Stimulated activated CD4-positive, alpha-beta T cell treated with anti-CD3 and anti-CD28 coated beads, Interleukin-15, amount 100 ng/mL, for 1 hour (primary cell): ENCODE measurements around the gene NPHP3.

ENCODE experiments used
- DNase-seq, 2 donors: peaks; one replicate each; pipeline ENCODE4 v3.0.0-alpha.2; 2020; ENCODE audit warnings: low read depth in 1 of 2, low spot score in 1 of 2

The NPHP3 gene

DNA sequence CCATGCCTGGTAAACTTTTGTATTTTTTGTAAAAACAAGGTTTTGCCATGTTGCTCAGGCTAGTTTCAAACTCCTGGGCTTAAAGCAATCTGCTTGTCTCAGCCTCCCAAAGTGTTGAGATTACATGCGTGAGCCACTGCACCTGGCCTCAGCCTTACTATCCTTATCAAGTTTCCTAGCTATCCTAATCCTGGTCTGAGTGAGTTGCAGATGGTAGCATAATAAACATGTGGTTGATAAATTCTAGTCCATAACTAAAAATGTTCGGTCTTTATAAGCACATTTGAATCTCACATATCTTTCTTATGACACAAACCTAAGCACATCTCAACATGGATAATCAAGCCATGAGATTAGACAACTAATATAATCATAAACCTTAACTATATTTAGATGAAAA is 18.5 kb downstream of the NPHP3 start:
- DNase-seq, result no peak

DNA sequence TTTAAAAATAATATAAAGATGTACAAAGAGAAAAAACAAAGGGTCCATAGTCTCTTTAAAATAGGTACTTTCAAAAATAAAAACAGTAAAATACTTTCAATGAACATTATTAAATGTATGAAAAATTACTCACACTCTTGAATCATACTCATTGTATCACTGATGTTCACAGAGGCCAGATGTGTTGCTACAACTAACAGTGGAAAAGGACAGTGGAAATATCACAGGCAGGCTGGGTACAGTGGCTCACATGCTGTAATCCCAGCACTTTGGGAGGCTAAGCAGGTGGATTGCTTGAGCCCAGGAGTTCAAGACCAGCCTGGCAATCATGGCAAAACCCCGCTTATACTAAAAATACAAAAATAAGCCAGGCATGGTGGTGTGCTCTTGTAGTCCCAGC is 26.8 kb downstream of the NPHP3 start:
- DNase-seq, result no peak

DNA sequence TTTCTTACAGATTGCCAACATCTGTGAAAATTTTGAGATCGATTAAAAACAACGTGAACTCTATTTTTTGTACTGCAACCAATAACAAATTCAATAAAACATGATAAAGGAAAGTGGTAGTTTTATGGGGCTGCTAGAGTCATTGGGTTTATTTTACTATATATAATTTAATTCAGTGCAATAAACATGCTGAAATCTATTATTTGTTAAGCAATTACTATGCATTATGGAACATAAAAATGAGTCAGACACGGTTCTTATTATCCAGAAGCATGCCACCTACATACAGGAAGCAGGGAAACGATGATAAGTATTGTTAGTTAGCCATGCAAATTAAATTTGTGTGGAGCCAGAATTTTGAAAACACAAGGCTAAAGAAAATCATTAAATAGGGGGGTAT is 27.2 kb downstream of the NPHP3 start:
- no peak for DNase-seq

DNA sequence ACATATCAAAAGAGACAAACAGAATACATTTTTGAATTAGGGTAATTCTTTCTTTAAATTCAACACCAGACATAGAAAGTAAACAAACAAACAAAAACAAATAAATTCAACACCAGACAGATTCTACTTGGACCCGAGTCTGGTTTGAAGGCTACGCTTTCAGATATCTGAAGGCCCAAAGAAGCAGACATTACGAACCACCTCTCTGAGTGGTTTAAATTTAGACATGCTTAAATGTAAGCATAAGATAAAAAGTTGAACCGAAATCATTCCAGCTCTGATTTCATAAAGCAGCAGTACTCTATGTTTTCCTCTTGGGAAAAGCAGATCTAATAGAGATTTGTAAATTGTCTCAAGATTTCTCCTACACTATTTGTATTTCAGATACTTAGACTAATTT is 32.2 kb downstream of the NPHP3 start:
- DNase-seq, result no peak

DNA sequence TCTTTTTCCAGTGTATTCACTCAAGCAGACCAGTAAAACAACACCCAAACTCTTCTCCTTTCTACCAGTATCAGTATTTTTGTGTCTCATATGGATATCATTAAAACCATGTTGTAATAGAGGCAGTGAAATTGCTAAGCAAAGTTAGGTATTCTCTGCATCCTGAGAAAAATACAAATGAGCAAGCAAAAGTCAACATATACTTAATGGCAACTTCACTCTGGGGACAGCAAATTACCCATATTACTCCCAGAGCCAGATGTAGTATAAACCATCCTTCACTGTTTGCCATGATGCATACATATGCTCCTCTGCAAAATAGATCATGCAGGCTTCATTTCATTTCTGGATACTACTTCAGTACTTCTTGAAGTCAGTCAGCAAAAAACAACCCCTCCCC is 40.0 kb downstream of the NPHP3 start:
- no peak for DNase-seq

DNA sequence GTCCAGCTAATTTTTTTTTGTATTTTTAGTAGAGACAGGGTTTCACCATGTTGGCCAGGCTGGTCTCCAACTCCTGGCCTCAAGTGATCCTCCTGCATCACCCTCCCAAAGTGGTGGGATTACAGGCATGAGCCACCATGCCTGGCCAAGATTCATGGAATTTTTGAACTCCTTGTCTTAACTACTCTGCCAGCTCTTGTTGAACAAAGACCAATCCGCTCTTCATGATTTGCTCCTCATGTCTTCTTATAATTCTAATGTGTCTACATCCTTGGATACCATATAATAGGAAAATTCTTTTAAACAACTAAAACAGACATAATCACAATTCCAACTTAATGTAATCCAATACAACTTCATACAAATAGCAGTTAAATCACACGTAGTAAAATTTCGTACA is 40.8 kb downstream of the NPHP3 start:
- no peak for DNase-seq

DNA sequence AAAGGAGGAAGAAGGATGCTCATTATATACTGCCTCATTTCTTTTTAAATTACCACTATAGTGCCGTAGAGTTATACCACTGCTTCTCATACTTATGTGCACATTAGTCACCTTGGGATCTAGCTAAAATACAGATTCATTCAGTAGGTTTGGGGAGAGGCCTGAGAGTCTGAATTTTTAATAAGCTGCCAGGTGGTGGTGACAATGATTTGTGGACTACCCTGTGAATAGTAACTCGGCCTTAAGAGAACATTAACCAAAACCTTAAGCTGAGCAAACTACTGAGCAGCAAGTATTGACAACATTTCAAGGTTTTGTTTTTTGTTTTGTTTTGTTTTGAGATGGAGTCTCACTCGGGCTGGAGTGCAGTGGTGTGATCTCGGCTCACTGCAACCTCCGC is 42.3 kb downstream of the NPHP3 start:
- DNase-seq, result no peak

DNA sequence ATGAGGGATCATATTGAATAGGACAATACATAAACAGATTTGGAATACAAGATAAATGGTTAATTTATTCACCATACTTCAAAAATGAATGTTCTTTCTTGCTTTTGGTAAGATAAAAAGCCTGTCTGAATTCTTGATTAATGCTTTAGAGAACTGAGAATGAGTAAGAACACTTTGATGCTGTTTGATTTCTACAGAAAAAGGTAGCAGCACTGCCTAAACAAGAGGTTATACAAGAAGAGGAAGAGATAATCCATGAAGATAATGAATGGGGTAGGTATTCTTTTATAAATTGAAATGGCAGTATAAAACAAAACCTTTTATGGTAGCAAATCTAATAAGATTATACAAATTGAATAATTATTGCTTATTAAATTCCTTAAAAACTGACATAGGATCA is 46.8 kb downstream of the NPHP3 start:
- no peak for DNase-seq

DNA sequence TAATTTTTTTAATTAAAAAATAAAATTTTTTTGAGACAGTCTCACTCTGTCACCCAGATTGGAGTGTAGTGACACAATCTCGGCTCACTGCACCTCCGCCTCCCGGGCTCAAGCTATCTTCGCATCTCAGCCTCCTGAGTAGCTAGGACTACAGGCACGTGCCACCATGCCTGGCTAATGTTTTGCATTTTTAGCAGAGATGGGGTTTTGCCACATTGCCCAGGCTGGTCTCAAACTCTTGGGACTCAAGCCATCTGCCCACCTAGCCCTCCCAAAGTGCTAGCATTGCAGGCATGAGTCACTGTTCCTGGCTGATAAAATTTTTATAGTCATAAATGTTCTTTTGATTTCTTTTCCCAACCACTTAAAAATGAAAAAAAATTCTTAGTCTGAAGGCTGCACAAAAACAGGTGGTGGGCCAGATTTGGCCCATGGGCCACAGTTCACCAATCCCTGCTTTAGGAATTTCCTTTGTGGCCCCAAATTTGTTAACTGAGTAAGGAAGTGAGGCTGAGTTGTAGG is 52.9 kb downstream of the NPHP3 start:
- DNase-seq, result no peak

DNA sequence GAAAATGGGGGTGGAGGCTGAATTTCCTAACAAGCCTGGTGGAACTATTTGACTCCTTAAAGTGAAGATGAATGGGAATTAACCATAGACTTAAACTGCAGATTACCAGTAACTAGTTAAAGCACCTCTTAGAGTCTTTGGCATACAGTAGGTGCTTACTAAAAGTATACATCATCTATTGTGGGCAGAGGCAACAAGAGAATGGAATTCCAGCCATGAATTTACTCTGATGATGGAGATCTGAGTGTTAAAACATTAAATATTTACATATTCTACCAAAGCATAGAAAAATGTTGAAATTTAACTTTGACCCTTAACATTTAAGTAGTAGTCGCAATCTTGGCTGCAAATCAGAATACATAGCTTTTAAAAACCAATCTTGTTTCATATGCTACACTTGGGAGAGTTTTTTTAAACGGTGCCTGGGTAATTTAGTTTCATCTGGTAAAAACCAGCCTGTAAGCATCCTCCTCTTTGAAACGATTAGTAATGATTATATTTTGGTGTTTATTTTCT is 56.9 kb downstream of the NPHP3 start:
- DNase-seq, result no peak

DNA sequence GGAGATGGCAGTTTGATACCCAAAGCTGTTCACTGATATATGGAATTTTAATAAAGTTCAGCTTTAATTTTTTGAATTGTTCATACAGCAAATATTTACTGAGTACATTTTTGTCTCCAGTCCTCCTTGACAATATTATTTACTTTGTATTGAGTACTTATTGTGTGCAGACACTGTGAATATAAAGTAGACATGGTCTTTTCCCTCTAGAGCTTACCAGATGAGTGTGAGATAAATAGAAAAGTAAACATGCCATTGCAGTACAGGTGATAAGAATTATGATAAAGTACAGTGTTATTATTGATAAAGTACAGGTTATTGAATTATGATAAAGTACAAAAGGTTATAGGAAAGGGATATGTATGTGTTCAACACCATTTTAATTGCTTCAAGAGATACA is 60.0 kb downstream of the NPHP3 start:
- no peak for DNase-seq

DNA sequence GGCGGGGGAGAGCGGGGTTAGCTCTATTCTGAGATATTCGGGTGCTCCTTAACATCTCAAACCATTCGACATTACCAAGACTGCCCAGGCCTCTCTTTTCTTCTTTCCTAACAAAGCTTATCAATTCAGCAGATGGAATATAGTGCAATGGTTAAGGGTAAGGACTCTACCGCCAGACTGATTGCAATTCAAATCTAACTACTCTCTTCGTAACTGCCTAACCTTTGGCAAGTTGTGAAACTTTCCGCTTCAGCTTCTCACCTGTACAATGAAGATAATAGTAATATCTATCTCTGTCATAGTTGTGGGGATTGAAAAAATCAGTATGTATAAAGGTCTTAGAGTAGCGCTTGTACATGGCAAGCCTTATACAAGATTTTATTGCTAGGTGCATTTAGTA is 61.1 kb downstream of the NPHP3 start:
- DNase-seq, result no peak

DNA sequence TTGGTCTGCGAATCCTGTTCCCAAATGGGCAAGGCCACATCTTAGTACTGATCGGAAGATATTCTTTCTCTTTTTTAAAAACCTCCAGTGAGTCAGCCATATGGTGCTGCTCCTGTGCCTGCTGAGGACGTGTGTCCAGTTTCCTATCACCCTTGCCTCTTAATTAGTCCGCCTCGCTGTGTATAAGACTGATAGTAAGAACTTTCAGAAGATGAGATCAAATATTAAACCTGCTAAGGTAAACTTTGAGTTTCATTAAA is 61.5 kb downstream of the NPHP3 start:
- no peak for DNase-seq

DNA sequence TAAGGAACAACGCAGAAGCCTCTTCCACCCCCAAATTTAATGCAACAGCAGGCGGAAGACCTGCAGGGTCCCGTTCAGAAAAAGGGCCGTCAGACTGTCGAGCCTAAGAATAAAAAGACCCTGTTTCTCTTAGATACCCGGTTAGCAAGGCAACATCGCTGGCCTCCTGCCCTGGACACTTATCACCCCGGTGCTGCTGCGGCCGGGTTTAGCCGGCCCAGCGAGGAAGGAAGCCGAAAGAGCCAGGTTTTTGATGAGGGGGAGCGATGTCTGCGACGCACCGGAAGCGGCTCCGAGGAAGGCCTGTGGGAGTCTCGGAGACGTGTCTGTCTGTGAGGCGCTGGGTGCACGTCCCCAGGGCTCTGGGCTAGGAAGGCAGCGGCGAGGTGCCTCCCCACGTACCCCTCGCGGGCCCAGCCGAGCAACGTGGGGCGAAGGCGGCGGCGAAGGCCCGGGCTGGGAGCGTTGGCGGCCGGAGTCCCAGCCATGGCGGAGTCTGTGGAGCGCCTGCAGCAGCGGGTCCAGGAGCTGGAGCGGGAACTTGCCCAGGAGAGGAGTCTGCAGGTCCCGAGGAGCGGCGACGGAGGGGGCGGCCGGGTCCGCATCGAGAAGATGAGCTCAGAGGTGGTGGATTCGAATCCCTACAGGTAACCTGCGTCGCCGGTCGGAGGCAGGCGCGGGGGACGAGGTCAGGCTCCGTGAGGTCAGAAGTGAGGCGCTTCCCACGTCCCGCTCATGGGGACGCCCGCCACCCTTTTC is 62.0 kb downstream of the NPHP3 start, which contains the start of gene UBA5:
Gene UBA5, plus strand, starts transcription at position 278 of the 759 bp plus-strand sequence. Its CDS starts 209 bp downstream, at position 487.
- DNase-seq, result peak; percentile 44 to 55

DNA sequence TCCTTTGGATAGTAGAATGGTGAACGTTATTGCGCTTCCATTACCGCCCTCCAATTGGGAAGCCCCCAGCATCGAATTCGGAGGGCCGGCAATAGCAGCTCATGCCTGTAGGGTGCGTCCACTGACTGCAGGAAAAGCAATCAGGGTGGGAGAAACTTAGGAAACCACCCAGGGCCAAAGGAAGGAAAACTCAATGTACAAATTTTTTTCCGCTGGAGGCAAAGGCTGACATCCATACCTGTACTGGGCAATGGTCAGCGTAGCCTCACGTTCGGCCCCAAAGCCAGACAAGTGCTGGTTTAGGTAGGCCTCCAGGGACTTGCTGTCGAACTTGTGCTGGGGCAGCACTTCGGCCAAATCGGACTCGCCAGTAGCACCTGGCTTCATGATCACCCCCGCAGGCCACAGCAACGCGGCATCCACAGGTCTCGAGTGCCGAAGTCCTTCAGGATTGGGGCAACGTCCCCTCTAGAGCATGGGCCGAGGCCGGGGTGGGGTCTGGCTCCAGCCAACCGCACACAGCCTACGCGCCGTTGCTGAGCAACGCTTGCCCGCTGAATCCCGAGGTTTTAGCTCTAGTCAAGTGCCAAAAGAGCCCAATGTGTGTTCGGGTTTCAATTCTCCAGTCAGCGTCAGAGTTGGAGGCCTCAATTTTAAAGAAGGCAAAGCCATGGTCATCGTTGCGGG is 62.7 kb downstream of the NPHP3 start, which contains the start of gene ACAD11:
Gene ACAD11, minus strand, starts transcription at position 445 of the 687 bp plus-strand sequence. Its CDS starts 58 bp downstream, at position 387.
- peak in 1 of 2 donors; percentile 3 for DNase-seq

DNA sequence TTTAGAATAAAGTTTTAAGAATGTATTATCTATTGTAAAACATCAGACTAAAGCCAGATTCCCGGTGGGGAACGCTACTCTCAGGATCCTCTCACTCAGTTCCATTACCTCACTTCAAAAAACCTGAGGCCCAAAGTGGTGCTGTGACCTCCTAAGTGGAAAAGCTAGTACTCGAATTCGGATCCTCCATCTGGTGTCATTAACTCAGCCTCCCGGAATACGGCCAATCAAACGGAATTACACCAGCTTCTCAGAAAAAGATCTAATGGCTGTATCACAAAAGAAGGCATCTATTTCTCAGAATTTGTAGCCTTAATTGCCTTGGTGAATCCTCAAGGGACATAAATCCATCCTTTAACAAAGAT is 63.2 kb downstream of the NPHP3 start:
- no peak for DNase-seq

DNA sequence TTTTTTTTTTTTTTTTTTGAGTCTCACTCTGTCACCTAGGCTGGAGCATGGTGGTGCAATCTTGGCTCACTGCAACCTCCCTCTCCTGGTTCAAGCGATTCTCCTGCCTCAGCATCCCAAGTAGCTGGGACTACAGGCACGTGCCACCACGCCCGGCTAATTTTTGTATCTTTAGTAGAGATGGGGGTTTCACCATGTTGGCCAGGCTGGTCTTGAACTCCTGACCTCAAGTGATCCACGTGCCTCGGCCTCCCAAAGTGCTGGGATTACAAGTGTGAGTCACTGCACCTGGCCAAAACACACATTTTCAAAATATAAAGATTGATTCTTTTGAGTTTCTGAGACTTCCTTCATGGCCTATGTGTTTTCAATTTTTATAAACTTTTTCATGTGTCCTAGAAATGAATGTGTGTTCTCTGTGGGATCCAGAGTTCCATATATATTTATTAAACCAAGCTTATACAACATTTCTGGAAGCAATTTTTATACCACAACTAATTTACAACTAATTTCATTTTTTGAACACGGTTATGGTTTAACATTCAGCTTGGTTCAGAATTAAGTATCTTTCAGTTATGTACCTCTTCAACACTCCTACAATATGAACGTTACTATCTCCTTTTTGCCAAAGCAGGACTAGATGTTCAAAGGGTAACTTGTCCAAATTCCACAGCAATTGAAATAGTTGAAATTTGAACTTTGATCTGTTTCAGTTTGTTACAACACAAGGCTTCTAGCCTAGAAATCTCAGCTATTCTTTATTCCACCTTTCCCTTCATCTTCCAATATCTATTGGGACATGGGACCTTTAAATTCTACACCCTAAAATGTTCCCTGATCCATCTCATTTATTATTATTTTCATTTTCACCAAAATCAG is 64.1 kb downstream of the NPHP3 start:
- DNase-seq, result no peak

DNA sequence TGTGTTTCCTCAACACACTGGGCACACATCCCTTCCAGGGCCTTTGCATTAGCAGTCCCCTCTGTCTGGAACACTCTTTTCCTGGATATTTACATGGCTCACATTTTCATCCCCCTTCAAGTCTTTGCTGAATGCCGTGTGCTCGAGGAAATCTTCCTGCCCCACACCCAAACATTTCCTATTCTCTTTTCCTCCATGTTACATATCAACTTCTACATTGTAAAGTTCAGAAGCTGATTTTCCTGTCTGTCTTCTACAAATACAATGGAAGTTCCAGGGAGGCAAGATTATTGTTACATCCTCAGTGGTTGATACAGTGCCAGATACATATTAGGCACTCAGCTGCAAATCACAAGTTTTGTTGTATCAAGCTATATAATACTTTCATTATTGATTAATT is 66.7 kb downstream of the NPHP3 start:
- DNase-seq, result no peak

DNA sequence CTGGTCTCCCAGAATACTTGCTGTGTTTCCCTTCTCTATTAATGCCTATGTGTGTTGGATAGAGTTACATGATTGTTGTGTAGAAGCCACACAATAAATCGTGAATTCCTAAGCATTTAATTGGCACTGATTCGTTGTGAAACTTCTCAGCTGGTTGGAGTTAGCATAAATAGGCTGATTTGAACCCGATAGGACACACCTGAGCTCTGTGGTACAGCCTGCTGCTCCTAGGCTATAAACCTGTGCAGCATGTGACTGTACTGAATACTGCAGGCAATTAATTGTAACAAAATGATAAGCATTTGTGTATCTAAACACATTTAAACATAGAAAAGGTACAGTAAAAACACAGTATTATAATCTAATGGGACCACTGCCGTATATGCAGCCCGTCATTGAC is 67.5 kb downstream of the NPHP3 start:
- no peak for DNase-seq

DNA sequence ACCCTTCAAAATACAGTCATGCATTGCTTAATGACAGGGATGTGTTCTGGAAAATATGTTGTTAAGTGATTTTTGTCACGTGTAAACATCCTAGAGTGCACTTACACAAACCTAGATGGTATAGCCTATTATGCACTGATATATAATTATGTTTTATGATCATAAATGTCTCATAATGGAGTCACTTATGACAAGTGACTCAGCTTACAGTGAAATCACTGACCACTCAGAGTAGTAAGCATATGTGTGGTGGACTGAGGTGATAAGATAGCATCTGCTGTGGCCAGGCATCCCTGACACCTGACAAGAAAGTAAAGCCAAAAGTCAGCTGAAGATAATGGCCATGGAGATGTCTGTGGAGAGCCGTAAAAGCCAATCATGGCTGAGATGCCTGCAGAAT is 68.0 kb downstream of the NPHP3 start:
- no peak for DNase-seq

DNA sequence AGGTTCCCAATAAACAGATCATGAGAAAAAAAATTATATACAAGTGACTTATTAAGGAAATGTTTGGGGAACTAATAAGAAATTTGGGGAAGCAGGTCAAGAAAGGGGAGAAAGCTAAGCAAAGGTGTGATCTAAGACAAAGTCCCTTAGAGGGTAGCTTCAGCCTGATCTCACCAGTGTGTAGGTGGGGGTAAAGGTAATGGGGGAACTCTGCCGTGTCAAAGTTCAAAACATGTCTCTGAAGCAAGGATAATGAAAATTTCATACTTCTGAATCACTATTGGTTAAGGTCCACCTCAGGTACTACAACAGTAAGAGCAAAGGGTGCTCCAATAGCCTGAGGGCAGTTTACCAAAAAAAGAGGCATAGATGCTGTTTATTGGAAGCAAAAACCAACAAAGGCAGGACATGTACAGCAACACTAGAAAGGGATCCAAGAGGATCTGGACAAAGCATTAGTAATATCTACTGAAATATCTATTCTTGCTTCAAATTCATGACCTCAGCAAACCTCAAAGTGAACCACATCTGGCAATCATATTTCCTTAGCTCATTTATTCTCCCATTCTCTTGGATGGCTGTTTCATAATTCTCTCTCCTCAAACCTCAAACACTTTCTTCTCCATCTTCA is 69.5 kb downstream of the NPHP3 start:
- DNase-seq, result no peak
